Activated naive CD8-positive, alpha-beta T cell treated with anti-CD3 and anti-CD28 coated beads, Interleukin-2, amount 50 U/mL, for 24 hours (primary cell): Measurements from ENCODE around the gene NGRN.
"Not testable (repeated sequence)": the region's sequence is repeated elsewhere in the genome, so short reads cannot be mapped to it uniquely, and the experiment has no call there.

ENCODE experiments used
- ATAC-seq: fragments of 150-1000 bp; cut with Tn5 transposase; one replicate; pipeline ENCODE4 v1.10.0; 2021
- DNase-seq: peaks from one replicate; pipeline ENCODE4 v3.0.0; 2021
- H3K27ac Mint-ChIP-seq: one replicate; pipeline ENCODE4 v1.8.0; 2021; ENCODE audit warnings: mild to moderate bottlenecking, mixed read lengths
- H3K27me3 Mint-ChIP-seq: one replicate; pipeline ENCODE4 v1.8.0; 2021; ENCODE audit warnings: mixed read lengths
- H3K36me3 Mint-ChIP-seq: one replicate; pipeline ENCODE4 v1.8.0; 2021; ENCODE audit warnings: low read depth, mixed read lengths
- H3K4me1 Mint-ChIP-seq: one replicate; pipeline ENCODE4 v1.8.0; 2021; ENCODE audit warnings: mixed read lengths
- H3K4me3 Mint-ChIP-seq: one replicate; pipeline ENCODE4 v1.8.0; 2021; ENCODE audit warnings: mild to moderate bottlenecking, moderate library complexity, mixed read lengths
- H3K9me3 Mint-ChIP-seq: one replicate; pipeline ENCODE4 v1.8.0; 2021; ENCODE audit warnings: mixed read lengths

The NGRN gene

DNA sequence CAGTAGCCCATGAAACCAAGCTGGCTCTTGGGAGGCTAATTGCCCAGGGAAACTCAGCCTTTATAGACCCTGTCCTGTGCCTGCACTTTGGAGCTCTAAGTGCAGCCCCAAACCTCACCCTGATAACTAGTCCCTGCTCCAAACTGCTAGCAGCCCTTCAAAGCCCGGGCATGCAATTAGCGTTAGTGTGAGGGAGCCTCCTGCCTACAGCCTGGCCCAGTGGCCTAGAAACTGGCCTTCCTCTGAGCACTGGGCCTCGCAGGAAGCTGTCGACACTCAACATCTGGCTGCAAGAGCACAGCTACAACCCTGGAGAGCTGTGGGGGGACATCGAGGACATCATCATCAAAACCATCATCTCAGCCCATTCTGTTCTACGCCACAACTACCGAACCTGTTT, 7.7 kb upstream of the NGRN start:
- Mint-ChIP-seq H3K36me3 (no peaks in the 10 kb centered on the region), H3K4me3 (no peak overlapping the region), H3K9me3 (no peaks in the 10 kb centered on the region), H3K27me3 (no peaks in the 10 kb centered on the region), H3K27ac (no peak overlapping the region), H3K4me1 (no peaks in the 10 kb centered on the region)
- ATAC-seq (no peak), DNase-seq (no peak)

DNA sequence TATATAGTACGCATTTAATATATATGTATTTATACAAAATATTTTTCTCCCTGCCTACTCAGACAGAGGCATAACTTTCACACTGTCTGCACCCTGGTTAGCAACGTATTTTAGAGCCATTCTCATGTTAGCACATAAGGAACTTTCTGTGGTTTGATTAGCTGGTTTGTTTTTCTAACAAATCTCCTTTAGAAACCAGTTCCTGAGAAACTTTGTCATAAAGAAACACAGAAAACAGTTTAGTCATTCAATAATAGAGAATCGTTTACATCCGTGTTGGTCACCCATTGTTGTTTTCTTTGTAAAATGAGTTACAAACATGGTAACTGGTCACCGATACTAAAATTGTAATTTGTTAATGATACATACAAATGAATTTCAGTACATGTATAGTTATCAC, 5.9 kb upstream of the NGRN start:
- no peak overlapping the region for H3K27ac Mint-ChIP-seq
- no peaks in the 10 kb centered on the region for H3K27me3 Mint-ChIP-seq

DNA sequence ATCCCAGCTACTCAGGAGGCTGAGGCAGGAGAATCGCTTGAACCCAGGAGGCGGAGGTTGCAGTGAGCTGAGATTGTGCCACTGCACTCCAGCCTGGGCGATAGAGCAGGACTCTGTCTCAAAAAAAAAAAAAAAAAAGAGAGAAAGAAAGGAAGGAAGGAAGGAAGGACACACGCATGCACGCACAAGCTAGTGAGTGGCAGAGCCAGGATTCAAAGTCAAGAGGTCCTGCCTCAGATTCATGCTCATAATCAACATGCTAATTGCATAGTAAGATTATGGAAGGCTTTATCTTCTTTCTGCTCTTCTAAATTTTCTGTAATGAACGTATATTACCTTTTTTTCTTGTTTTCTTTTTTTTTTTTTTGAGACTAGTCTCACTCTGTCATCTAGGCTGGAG, 4.7 kb upstream of the NGRN start:
- H3K4me1 Mint-ChIP-seq, H3K36me3 Mint-ChIP-seq, H3K4me3 Mint-ChIP-seq, H3K27me3 Mint-ChIP-seq, DNase-seq, H3K27ac Mint-ChIP-seq, H3K9me3 Mint-ChIP-seq, ATAC-seq: not testable (repeated sequence)

More for the DNA sequence above, 5.9 kb upstream of the NGRN start:
- Mint-ChIP-seq H3K4me1 (peaks cover 5% of the 10 kb centered on the region), H3K36me3 (no peaks in the 10 kb centered on the region), H3K9me3 (no peaks in the 10 kb centered on the region), H3K4me3 (no peak overlapping the region)
- DNase-seq (no peak), ATAC-seq (no peak)

DNA sequence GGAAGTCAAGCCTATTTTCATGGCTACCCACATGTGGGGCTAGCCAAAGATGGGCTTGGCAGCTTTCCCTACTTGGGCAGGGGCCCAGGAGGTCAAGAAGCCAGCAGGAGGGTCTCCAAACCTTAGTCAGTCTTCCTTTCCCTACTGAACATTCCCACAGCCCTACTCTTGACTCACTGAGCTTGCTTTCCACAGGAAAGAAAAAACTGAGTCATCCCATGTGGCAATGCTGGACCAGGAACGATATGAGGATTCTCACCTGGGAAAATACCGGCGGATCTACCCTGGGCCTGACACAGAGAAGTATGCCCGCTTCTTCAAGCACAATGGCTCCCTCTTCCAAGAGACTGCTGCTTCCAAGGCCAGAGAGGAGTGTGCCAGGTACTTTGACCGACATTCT, 3.7 kb upstream of the NGRN start:
- H3K36me3 Mint-ChIP-seq, result peaks cover 4% of the 10 kb centered on the region

DNA sequence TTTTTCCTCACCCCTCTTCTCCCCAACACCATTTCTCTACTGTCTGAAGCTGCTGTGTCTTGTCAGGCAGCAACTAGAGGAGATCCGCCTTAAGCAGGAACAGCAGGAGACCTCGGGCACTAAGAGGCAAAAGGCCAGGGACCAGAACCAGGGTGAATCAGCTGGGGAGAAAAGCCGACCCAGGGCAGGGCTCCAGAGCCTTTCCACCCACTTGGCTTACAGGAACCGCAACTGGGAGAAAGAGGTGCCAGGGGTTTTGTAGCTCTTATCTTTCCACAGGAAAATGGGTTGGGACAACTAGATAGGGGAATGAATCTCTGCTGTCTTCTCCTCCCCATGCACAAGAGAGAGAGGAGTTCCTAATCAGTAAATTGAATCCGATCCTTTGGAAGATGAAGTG, 3.0 kb upstream of the NGRN start:
- no peaks in the 10 kb centered on the region for H3K27me3 Mint-ChIP-seq
- ATAC-seq (no peak), DNase-seq (no peak)
- peaks cover 20% of the 10 kb centered on the region for H3K4me1 Mint-ChIP-seq
- H3K9me3 Mint-ChIP-seq, result no peaks in the 10 kb centered on the region
- no peak overlapping the region for H3K4me3 Mint-ChIP-seq
- H3K27ac Mint-ChIP-seq, result no peak overlapping the region
- peaks cover 11% of the 10 kb centered on the region for H3K36me3 Mint-ChIP-seq

More for the DNA sequence above, 3.7 kb upstream of the NGRN start:
- no peaks in the 10 kb centered on the region for H3K9me3 Mint-ChIP-seq
- H3K27ac Mint-ChIP-seq, result no peak overlapping the region
- no peak overlapping the region for H3K4me3 Mint-ChIP-seq
- H3K4me1 Mint-ChIP-seq, result peaks cover 14% of the 10 kb centered on the region
- ATAC-seq (no peak), DNase-seq (no peak)
- H3K27me3 Mint-ChIP-seq, result no peaks in the 10 kb centered on the region

DNA sequence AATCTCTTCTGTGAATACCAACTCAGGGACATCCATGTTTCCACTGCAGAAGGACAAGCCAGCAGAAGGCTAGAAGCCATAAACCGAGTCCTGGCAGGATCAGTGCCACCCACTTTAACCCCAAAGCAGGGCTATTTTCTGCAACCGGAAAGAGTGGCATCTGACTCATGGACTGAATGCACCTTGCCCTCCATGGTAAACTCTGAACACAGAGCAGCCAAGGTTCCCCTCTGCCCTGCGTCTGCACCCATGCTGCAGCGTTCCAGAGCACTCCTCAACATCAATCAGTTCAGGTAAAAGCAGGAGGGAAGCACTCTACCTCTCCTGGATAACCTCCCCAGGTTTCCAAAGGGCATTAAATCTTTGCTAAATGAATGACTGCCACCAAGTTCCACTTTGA, 801 bp upstream of the NGRN start:
- peak; percentile 28 for DNase-seq
- Mint-ChIP-seq H3K9me3 (no peaks in the 10 kb centered on the region), H3K4me1 (peaks cover 35% of the 10 kb centered on the region), H3K27me3 (no peaks in the 10 kb centered on the region), H3K4me3 (peak overlapping the region; percentile 95), H3K36me3 (peaks cover 24% of the 10 kb centered on the region), H3K27ac (peak overlapping the region; percentile 98)
- peak; percentile 38 for ATAC-seq

DNA sequence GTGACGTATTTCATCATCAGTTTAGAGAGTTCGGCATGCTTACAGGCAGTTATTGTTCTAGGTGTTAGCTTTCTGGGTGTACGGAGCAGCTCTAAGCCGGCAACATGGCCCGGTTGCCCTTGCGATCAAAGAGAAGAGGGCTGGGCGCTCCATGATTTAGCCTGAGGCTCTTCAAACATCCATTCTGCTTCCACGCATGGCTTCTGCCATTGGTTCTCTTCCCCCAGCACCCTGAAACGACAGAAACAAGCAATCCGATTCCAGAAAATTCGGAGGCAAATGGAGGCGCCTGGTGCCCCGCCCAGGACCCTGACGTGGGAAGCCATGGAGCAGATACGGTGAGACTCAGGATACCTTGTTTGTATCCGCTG, 574 bp downstream of the NGRN start:
- Mint-ChIP-seq H3K36me3 (peaks cover 35% of the 10 kb centered on the region), H3K27ac (peak overlapping the region; percentile 98), H3K4me3 (peak overlapping the region; percentile 95), H3K9me3 (no peaks in the 10 kb centered on the region), H3K4me1 (peaks cover 49% of the 10 kb centered on the region), H3K27me3 (no peaks in the 10 kb centered on the region)
- DNase-seq, result peak; percentile 59
- ATAC-seq, result peak; percentile 31

DNA sequence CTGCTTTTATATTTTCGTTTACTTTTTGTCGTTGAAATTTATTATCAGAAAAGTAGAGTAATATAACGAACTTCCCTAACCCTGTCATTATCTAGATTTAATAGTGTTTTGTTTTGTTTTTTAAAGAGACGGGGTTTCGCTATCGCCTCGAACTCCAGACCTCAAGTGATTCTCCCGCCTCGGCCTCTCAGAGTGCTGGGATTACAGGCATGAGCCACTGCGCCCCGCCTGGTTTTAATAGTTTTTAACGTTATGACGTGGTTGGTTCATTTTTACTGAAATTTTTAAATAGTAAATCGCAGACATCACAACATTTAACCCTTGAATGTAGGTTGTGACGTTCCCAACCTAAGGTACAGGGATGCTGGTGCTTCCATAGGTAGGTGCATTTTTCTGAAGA, 1.0 kb downstream of the NGRN start:
- H3K9me3 Mint-ChIP-seq, result no peaks in the 10 kb centered on the region
- H3K27ac Mint-ChIP-seq, result peak overlapping the region; percentile 98
- ATAC-seq (no peak), DNase-seq (no peak)
- peaks cover 40% of the 10 kb centered on the region for H3K36me3 Mint-ChIP-seq
- peaks cover 54% of the 10 kb centered on the region for H3K4me1 Mint-ChIP-seq
- no peaks in the 10 kb centered on the region for H3K27me3 Mint-ChIP-seq
- peak overlapping the region; percentile 95 for H3K4me3 Mint-ChIP-seq

DNA sequence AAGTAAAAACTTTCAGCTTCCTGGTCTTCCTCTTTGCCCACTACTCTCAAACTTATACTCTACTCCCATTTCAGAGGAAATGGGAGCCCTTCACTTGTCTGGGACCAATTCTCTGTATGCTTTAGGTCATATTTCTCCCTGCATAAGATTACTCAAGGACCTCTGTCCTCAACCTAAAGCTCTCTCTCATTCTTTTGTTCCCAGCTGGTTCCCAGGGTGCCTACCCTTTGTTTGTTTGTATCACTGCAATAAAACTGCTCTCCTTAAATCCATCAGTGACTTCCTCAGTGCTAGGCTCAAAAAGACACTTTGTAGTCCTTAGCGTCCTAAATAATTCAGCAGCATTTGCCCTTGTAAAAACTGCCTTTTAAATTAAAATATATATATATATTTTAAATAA, 2.9 kb downstream of the NGRN start:
- H3K36me3 Mint-ChIP-seq, result peaks cover 48% of the 10 kb centered on the region
- H3K4me1 Mint-ChIP-seq, result peaks cover 59% of the 10 kb centered on the region
- H3K4me3 Mint-ChIP-seq, result peak overlapping the region; percentile 95
- peak overlapping the region; percentile 65 for H3K27ac Mint-ChIP-seq
- ATAC-seq, result no peak
- no peak for DNase-seq
- H3K27me3 Mint-ChIP-seq, result no peaks in the 10 kb centered on the region
- H3K9me3 Mint-ChIP-seq, result no peaks in the 10 kb centered on the region

DNA sequence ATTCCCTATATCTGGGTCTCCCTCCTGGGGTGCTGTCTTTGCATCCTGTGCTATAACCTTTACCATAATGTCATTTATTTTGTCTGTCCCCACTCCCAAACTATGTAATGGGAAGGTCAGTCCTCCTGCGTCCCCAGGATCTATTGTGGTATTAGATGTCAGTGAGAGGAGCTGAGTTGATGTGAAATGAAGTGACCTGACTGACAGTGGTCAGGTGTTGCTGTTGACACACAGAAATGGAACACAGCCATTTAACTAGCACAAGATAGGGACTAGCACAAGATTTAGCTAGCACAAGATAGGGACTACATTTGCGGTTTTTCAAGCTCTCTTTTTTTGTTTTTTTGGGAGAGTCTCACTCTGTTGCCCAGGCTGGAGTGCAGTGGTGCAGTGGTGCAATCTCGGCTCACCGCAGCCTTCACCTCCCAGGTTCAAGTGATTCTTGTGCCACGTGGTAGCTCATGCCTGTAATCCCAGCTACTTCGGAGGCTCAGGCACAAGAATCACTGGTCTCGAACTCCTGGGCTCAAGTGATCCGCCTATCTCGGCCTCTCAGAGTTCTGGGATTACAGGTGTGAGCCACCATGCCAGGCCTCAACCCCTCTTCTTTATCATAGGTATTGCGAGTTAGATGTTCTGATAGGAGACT, 5.2 kb downstream of the NGRN start:
- H3K4me1 Mint-ChIP-seq, result peaks cover 50% of the 10 kb centered on the region
- ATAC-seq (no peak), DNase-seq (no peak)
- H3K27ac Mint-ChIP-seq, result peak overlapping the region; percentile 60
- no peak overlapping the region for H3K4me3 Mint-ChIP-seq
- H3K27me3 Mint-ChIP-seq, result no peaks in the 10 kb centered on the region
- H3K9me3 Mint-ChIP-seq, result no peaks in the 10 kb centered on the region
- peaks cover 56% of the 10 kb centered on the region for H3K36me3 Mint-ChIP-seq

DNA sequence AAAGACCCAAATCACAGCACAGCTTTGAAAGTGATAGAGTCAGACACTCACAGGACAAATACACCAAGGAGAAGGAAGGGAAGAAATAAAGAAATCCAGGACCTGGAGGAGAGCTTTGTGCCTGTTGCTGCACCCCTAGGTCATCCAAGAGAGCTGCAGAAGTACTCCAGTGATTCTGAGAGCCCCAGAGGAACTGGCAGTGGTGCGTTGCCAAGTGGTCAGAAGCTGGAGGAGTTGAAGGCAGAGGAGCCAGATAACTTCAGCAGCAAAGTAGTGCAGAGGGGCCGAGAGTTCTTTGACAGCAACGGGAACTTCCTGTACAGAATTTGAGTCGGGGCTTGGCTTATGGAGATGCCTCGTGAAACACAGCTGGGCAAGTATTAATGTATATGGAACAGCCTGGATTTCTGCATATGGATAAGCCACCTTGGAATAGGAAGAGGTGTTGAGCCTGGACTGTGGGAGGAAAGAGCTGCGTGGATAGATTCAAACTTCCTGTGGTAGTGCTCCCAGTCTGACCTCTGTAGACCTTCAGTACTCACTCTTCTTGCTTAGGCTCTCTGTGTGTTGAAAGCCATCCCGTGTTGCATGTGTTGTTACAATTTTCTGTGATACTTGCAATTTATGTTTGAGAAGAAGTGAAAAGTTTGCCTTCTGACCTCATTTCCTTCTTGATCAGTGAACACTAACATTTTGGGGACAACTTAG, 6.1 kb downstream of the NGRN start:
- no peak for DNase-seq
- no peaks in the 10 kb centered on the region for H3K9me3 Mint-ChIP-seq
- peaks cover 54% of the 10 kb centered on the region for H3K36me3 Mint-ChIP-seq
- H3K4me3 Mint-ChIP-seq, result no peak overlapping the region
- peaks cover 47% of the 10 kb centered on the region for H3K4me1 Mint-ChIP-seq
- H3K27ac Mint-ChIP-seq, result peak overlapping the region; percentile 19
- no peak for ATAC-seq
- H3K27me3 Mint-ChIP-seq, result no peaks in the 10 kb centered on the region

DNA sequence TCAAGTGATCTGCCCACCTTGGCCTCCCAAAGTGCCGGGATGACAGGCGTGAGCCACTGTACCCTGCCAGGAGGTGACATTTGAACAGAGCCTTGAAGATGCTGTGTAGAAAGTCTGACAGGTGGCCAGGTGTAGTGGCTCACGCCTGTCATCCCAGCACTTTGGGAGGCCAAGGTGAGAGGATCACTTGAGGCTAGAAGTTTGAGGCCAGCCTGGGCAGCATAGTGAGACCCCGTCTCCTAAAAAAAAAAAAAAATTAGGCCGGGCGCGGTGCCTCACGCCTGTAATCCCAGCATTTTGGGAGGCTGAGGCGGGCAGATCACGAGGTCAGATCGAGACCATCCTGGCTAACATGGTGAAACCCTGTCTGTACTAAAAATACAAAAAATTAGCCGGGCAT, 13.0 kb downstream of the NGRN start:
- not testable (repeated sequence) for H3K27ac Mint-ChIP-seq, DNase-seq, H3K4me3 Mint-ChIP-seq, H3K9me3 Mint-ChIP-seq, H3K4me1 Mint-ChIP-seq, H3K27me3 Mint-ChIP-seq, H3K36me3 Mint-ChIP-seq, ATAC-seq

DNA sequence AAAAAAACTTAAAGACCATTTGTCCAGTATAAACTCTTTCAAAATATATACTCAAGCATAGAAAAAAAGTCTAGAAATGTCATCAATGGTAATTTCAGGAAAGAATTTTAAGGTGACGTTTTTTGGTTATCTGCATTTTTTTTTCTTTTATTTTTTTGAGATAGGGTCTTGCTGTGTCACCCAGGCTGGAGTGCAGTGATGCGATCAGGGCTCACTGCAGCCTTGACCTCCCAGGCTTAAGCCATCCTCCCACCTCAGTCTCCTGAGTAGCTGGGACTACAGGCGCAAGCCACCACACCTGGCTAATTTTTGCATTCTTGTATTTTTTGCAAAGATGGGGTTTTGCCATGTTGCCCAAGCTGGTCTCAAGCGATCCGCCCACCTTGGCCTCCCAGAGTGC, 15.3 kb downstream of the NGRN start:
- not testable (repeated sequence) for ATAC-seq, H3K27ac Mint-ChIP-seq, H3K4me1 Mint-ChIP-seq, H3K9me3 Mint-ChIP-seq, H3K4me3 Mint-ChIP-seq, H3K36me3 Mint-ChIP-seq, DNase-seq, H3K27me3 Mint-ChIP-seq

DNA sequence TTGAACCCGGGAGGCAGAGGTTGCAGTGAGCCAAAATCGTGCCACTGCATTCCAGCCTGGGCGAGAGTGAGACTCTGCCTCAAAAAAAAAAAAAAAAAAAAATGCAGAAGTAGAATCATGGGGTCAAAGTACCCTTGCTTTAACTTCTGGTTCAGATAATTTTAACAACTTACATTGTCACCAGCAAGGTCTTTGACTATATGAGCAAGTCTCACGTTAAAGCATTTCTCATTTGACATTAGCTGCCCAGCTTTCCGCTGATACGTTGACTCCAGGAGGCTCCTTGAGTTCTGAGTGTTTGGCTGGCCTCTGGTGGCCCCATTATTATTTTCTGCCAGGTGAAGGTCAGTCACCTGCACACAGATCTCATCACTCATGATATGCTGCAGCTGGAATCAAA, 16.2 kb downstream of the NGRN start:
- not testable (repeated sequence) for ATAC-seq, H3K4me3 Mint-ChIP-seq, DNase-seq, H3K4me1 Mint-ChIP-seq, H3K27me3 Mint-ChIP-seq, H3K27ac Mint-ChIP-seq, H3K9me3 Mint-ChIP-seq, H3K36me3 Mint-ChIP-seq

DNA sequence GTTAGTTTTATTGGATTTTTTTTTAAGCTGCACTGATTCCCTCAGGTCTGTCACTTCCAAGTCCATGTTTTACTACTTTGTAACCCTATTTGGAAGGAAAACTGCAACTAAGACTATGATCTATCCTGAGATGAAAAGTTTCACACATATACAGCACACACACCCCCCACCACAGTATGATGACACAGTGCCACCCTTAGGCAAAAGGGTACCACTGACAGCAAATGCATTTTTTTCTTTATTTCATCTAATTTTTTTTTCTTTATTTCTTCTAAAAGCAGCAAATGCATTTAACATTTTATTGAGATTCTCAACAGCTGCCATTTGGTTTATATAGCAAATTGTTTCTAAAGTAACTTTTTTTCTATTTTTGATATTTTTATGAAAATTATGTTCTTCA, 21.2 kb downstream of the NGRN start:
- H3K4me3 Mint-ChIP-seq, result no peak overlapping the region
- H3K27ac Mint-ChIP-seq, result no peak overlapping the region
- H3K9me3 Mint-ChIP-seq, result no peaks in the 10 kb centered on the region
- ATAC-seq (peak; percentile 79), DNase-seq (peak; percentile 21)
- no peaks in the 10 kb centered on the region for H3K36me3 Mint-ChIP-seq
- H3K27me3 Mint-ChIP-seq, result no peaks in the 10 kb centered on the region
- H3K4me1 Mint-ChIP-seq, result no peaks in the 10 kb centered on the region
